AG04449 (cell line): ENCODE measurements around the gene GRPEL1.

Experiments
- CTCF ChIA-PET: fragments of 350-600 bp; formaldehyde crosslinking; extraction: SDS; loops from one replicate; lab custom pipeline; 2021; ENCODE audit warnings: antibody characterized with exemption; lab: Yijun Ruan, JAX
- POLR2A ChIA-PET: fragments of 400-600, 350-600 bp; formaldehyde crosslinking; extraction: SDS; loops from one replicate; lab custom pipeline; 2020; ENCODE audit warnings: antibody characterized with exemption, inconsistent platforms; lab: Yijun Ruan, JAX
- DNase-seq: peaks from one replicate; pipeline ENCODE4 v3.0.0-alpha.2; 2010; ENCODE audit warnings: low read depth, low spot score
- H3K4me3 ChIP-seq: 2 replicates; pipeline ENCODE4 v1.5.1; 2011; ENCODE audit warnings: low read depth, mild to moderate bottlenecking, control low read depth, low read length
- CTCF ChIP-seq: IDR thresholded peaks from one replicate; pipeline ENCODE4 v1.5.1; 2011; ENCODE audit warnings: mild to moderate bottlenecking, moderate library complexity, low read length, control low read depth, inconsistent platforms; ENCODE audit not compliant: insufficient read depth; ENCODE audit errors: missing control alignments

The GRPEL1 gene

GRCh38 chr4:7070729-7071511, 3.1 kb upstream of the GRPEL1 start:
- DNase-seq = no peak
- H3K4me3 ChIP-seq = no peak overlapping the region; the same call in 1 of the 2 replicates
- CTCF ChIA-PET = interaction anchor here (0.6 to 11.8 kb wide), 54 partner anchors 12 to 648 kb away, joined by 3 to 173 read pairs (median 4); partner anchors contain the start of genes BLOC1S4, MRFAP1L1, TADA2B and TBC1D14
- peak; percentile 94 for TF ChIP-seq CTCF
- POLR2A ChIA-PET = no interaction called here

- CTCF ChIA-PET = interaction anchor here (0.6 to 11.8 kb wide), 23 partner anchors 10 to 360 kb away, joined by 3 to 173 read pairs (median 9); partner anchors contain the start of genes BLOC1S4, MRFAP1L1, TADA2B and TBC1D14
- POLR2A ChIA-PET = interaction anchor here (1.0 to 1.7 kb wide), 3 partner anchors 10 to 160 kb away, joined by 5 to 8 read pairs (median 5); partner anchors contain the start of gene TBC1D14
- H3K4me3 ChIP-seq = peak overlapping the region; percentile 62
- no peak for DNase-seq
- no peak for TF ChIP-seq CTCF
These were observed 1.0 kb upstream of the GRPEL1 start for GRCh38 chr4:7068883-7069282.

- no peak for DNase-seq
- TF ChIP-seq CTCF = no peak
- ChIA-PET POLR2A (interaction anchor here (0.6 to 2.1 kb wide), 13 partner anchors 9 to 352 kb away, joined by 3 to 11 read pairs (median 5); partner anchors contain the start of genes BLOC1S4, TADA2B and TBC1D14), CTCF (interaction anchor here (0.6 to 11.8 kb wide), 19 partner anchors 10 to 359 kb away, joined by 3 to 173 read pairs (median 10); partner anchors contain the start of genes BLOC1S4, MRFAP1L1, TADA2B and TBC1D14)
- H3K4me3 ChIP-seq = peak overlapping the region; percentile 62
These were observed 497 bp upstream of the GRPEL1 start for GRCh38 chr4:7068279-7068842.

- DNase-seq = no peak
- CTCF ChIA-PET = interaction anchor here (2.3 to 11.8 kb wide), 9 partner anchors 8 to 348 kb away, joined by 10 to 173 read pairs (median 87); partner anchors contain the start of genes BLOC1S4, TADA2B and TBC1D14
- no peak for TF ChIP-seq CTCF
- peak overlapping the region; percentile 89 for H3K4me3 ChIP-seq
- POLR2A ChIA-PET = interaction anchor here (1.0 to 2.1 kb wide), 6 partner anchors 17 to 347 kb away, joined by 3 to 11 read pairs (median 4); partner anchors contain the start of gene TADA2B
These were observed 775 bp downstream of the GRPEL1 start for GRCh38 chr4:7067126-7067451.

GRCh38 chr4:7066493-7066892, 1.4 kb downstream of the GRPEL1 start:
- H3K4me3 ChIP-seq = peak overlapping the region; percentile 89
- no peak for TF ChIP-seq CTCF
- ChIA-PET POLR2A (interaction anchor here (1.0 to 2.1 kb wide), 3 partner anchors 79 to 347 kb away, joined by 3 to 11 read pairs (median 4); no protein-coding TSS in a partner anchor), CTCF (interaction anchor here (0.8 to 11.8 kb wide), 7 partner anchors 8 to 193 kb away, joined by 3 to 173 read pairs (median 72); partner anchors contain the start of genes TADA2B and TBC1D14)
- DNase-seq = no peak

GRCh38 chr4:7066006-7066405, 1.9 kb downstream of the GRPEL1 start:
- H3K4me3 ChIP-seq = no peak overlapping the region
- DNase-seq = no peak
- CTCF ChIA-PET = interaction anchor here (0.8 to 11.8 kb wide), 6 partner anchors 7 to 192 kb away, joined by 3 to 173 read pairs (median 80); partner anchors contain the start of genes TADA2B and TBC1D14
- POLR2A ChIA-PET = no interaction called here
- TF ChIP-seq CTCF = no peak
